HG03378 (cell line): ENCODE data around the gene ZNF227.
"Not testable (repeated sequence)": the region's sequence is repeated elsewhere in the genome, so short reads cannot be mapped to it uniquely, and the experiment has no call there.

Experiments
- ATAC-seq: cut with Tn5 transposase; IDR thresholded peaks from one replicate; pipeline ENCODE4 v1.9.1; 2021; ENCODE audit warnings: mild to moderate bottlenecking, moderate library complexity; ENCODE audit not compliant: unreplicated experiment

Gene ZNF227

DNA sequence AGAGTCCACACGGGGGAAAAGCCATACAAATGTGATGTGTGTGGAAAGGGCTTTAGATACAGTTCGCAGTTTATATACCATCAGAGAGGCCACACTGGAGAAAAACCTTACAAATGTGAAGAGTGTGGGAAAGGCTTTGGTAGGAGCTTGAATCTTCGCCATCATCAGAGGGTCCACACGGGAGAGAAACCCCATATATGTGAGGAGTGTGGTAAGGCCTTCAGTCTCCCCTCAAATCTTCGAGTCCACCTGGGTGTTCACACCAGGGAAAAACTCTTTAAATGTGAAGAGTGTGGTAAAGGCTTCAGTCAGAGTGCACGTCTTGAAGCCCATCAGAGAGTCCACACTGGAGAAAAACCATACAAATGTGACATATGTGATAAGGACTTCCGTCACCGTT, 24.1 kb downstream of the ZNF227 start:
- ATAC-seq: no peak

DNA sequence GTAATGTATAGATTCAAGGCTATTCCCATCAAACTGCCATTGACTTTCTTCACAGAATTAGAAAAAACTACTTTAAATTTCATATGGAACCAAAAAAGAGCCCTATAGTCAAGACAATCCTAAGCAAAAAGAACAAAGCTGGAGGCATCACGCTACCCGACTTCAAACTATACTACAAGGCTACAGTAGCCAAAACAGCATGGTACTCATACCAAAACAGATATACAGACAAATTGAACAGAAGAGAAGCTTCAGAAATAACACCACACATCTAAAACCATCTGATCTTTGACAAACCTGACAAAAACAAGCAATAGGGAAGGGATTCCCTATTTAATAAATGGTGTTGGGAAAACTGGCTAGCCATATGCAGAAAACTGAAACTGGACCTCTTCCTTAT, 40.0 kb downstream of the ZNF227 start:
- not testable (repeated sequence) for ATAC-seq

DNA sequence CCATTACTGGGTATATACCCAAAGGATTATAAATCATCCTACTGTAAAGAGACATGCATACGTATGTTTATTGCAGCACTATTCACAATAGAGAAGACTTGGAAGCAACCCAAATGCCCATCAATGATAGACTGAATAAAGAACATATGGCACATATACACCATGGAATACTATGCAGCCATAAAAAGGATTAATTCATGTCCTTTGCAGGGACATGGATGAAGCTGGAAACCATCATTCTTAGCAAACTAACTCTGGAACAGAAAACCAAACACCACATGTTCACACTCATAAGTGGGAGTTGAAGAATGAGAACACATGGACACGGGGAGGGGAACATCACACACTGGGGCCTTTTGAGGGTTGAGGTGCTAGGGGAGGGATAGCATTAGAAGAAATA, 41.1 kb downstream of the ZNF227 start:
- ATAC-seq: not testable (repeated sequence)

DNA sequence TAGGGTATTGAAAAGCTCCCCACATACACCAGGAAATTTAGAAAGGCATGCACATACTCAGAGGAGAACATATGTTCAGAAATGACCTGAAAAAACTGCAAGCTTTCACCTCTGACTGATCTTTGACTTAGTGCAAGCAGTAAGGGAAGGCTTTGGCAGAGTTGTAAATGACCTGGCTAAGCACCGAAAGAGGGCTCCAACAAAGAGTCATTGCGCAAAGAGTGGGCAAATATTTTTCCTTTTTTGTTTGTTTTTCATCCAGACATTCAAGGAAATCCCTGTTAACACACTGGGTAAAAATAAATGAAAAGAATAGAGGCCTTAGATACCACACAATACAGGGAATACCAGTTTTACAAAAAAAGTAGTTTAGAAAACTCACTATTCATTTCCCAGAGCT, 42.2 kb downstream of the ZNF227 start:
- no peak for ATAC-seq

DNA sequence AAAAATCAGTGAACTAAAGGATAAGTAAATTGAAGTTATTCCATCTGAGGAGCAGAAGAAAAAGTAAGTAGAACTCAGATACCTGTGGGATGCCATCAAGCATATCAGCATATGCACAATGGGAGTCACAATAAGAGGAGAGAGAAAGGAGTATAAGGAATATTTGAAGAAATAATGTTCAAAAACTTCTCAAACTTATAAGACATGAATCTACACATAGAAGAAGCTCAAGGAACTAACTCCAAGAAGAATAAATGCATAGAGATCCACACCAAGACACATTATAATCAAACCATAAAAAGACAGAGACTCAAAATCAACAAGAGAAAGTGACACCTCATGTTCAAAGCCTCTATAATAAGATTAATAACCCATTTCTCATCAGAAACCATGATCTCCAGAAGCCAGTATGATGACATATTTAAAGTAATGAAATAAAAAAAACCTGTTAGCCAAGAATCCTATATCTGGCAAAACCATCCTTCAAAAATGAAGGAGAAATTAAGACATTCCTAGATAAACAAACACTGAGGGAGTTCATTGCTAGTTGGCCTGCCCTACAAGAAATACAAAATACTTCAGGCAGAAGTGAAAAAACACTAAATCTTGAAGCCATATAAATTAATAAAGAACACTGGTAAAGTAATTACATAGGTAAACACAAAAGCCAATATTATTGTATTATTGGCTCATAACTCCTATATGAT, 43.5 kb downstream of the ZNF227 start:
- no peak for ATAC-seq

DNA sequence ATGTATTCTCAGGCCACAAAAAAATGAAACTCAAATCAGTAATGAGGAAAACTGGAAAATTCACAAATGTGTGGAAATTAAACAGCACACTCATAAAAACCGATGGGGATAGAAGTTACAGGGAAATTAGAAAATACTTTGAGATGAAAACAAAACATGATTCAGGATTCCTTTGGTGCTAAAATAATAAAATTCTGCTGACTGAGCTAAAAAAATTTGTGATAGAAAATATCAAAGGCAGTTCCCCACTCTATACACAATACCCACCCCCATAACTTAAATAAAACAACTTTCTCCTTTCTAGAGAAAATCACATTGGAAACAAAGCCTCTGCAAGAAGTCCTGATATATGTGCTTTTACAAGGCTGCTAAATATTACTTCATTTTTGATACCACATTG, 45.8 kb downstream of the ZNF227 start:
- no peak for ATAC-seq

DNA sequence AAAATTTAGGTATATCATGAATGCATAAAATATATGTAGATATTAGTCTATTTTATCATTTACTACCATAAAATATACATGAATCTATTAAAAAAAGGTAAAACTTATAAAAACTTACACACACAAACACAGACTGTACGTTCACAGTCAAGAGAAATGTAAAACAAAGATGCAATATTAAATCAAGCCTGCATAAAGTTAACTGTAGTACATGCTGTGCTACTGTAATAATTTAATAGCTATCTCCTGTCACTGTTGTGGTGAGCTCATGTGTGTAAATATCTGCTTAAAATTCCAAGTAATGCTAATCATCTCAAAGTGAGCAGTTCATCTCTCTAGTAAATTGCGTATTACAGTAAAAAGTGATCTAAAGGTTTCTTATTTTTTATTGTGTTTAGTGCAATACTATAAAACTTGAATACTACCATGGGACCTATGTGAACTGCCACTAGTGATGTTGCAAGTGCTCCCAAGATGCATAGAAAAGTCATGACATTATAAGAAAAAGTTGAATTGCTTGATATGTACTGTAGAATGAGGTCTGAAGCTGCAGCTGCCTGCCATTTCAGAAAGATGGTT, 46.6 kb downstream of the ZNF227 start:
- no peak for ATAC-seq

DNA sequence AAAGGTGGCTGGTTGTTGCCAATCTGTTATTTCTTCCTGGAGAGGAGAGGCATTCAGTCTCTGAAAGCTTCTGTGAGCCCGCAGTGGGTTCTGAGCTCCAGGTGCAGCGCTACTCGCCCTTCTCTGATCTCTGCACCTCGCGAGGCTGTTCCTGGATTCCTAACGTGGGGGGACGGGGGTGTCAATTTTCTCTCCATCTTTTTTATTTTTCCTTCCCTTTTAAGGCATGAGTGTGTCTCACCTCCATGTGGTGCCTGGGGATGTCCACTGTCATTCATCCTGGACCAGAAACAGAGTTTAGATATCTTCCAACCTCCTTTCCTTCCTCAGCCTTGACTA, 48.0 kb downstream of the ZNF227 start:
- no peak for ATAC-seq

DNA sequence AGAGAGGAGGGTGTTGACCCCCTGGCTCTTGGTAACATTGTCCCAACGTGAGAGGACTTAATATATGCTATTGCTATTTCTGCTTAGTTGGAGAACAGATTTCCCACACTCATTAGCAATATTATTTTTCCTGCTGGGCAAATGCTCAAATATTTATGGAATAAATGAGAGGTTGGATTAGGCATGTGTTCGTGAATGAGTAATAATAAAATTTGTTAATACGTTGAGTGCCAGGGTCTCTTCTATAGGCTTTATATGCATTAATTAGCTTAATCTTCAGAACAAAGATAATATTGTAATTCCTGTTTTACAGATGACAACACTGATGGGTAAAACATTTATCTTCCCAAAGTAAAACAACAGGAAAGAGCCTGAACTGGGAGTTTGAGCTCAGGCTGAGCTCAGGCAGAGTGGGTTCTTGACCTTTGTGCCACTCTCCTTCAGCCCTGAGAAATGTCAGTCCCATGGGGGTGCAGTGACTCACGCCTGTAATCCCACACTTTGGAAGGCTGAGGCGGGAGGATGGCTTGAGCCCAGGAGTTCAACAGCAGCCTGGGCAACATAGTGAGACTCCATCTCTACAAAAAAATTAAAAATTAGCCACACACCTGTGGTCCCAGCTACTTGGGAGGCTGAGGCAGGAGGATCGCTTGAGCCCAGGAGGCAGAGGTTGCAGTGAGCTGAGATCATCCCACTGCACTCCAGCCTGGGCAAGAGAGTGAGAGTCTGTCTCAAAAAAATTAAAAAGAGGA, 48.5 kb downstream of the ZNF227 start:
- ATAC-seq: no peak

DNA sequence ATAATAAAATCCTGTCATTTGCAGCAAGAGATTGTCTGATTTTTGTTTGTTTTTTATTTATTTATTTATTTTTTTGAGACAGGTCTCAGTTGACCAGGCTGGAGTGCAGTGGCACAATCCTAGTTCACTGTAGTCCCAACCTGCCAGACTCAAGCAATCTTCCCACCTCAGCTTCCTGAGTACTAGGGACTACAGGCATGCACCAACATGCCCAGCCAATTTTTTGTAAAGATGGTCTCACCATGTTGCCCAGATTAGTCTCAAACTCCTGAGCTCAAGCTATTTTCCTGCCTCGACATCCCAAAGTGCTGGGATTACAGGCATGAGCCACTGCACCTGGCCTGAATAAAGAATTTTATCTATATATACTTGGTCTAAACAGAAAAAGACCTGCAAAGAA, 65.0 kb downstream of the ZNF227 start:
- no peak for ATAC-seq

DNA sequence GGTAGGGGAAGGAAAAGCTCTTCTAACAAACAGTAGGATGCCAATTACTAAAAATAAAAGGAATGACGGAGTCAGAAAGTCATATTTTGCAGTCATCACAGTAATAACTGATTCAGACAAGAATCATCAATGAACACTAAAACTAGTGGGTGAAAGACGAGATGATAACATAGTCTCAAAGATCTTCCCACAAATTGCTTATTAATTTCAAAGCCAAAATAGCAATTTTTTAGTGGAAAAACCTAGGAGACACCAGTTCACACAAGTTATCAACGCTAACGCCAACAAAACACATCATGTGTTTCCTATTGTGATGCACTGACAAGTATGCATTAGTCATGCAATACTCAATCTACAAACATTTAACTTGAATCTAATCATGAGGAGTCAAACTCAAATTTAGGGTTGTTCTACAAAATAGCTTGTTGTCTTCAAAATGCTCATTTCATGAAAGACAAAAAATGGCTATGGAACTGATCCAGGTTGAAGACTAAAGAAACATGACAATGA, 65.9 kb downstream of the ZNF227 start:
- no peak for ATAC-seq

DNA sequence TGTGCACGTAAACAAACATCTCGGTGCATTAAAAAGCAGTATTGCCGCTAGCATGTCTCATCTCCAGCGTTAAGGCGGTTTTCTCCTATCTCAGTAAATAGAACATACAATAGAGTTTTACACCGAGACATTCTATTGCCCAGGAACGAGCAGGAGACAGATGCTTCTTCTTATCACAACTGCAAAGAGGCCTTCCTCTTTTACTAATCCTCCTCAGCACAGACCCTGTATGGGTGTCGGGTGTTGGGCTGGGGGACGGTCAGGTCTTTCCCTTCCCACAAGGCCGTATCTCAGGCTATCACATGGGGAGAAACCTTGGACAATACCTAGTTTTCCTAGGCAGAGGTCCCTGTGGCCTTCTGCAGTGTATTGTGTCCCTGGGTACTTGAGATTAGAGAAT, 68.6 kb downstream of the ZNF227 start:
- ATAC-seq: no peak

DNA sequence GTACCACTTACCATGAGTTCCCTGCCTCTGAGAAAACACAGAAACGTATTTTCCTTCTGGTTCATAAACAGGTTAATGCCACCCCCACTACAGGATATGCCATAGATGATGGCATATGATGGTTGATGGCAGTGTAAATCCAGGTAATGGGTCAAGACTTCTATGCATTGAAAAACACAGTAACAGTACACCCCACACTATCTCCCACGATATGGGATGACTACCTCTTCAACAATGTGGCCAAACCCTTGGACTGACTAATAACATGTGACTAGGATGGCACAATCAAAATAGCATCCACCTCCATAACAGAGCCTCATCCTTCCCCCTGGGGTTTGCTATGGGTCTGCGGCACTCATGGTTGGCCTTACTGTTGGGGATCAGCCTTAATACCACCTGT, 70.5 kb downstream of the ZNF227 start:
- ATAC-seq: no peak

DNA sequence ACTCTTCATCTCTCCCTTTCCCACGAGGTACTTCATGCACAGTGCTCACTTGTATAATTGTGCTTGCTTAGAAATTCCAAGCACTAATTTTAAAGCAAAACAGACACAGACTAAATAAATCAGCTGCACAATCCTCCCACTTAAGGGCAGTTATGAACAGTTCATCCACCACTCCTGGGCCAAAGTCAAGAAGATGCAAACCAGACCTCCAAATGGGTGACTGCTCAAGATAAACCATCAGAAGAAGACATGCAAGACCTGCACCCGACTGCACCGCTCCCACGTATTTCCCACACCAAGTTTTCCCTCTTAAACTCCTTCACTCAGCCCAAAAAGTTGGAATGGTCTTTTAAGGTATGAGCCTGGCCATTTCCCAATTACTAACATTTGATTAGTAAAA, 72.6 kb downstream of the ZNF227 start:
- ATAC-seq: no peak
